A673 (cell line): ENCODE data around the gene TERC. TPM values are rescaled to one million over a fixed set of nuclear protein-coding genes. Genes with fewer than 3 reads are reported as not detected.

Source experiments
- BruUV-seq: library from RNA; stranded (reverse); fragments of 400-500 nt; replicated peaks from 2 replicates; lab custom pipeline; 2021; lab: Mats Ljungman, UMichigan
- CTCF ChIA-PET: fragments of 300-600 bp; sonication (Branson Sonifier 250); formaldehyde crosslinking; loops from one replicate; lab custom pipeline; 2022; ENCODE audit warnings: antibody characterized with exemption; lab: Charles Lee
- POLR2A ChIA-PET: fragments of 300-600 bp; sonication (Branson Sonifier 250); formaldehyde crosslinking; loops from one replicate; lab custom pipeline; 2022; ENCODE audit warnings: antibody characterized with exemption; ENCODE audit not compliant: low non-redundant PET; lab: Charles Lee
- DNase-seq: peaks from one replicate; pipeline ENCODE4 v3.0.0-alpha.2; 2015; ENCODE audit warnings: low spot score
- H3K27ac ChIP-seq: fragments of 200-600 bp; sonication (generic); 2 replicates; pipeline ENCODE4 v1.5.1; 2016; ENCODE audit warnings: mixed run types, low read depth, mild to moderate bottlenecking, mixed read lengths, antibody characterized with exemption, low read length; ENCODE audit not compliant: poor library complexity, severe bottlenecking
- H3K27me3 ChIP-seq: fragments of 200-600 bp; sonication (generic); replicated peaks from 2 replicates; pipeline ENCODE4 v1.6.1; 2017; ENCODE audit warnings: mixed run types, low read depth, mild to moderate bottlenecking, mixed read lengths, antibody characterized with exemption, low read length; ENCODE audit not compliant: insufficient read depth, poor library complexity
- H3K36me3 ChIP-seq: fragments of 200-600 bp; sonication (generic); 2 replicates; pipeline ENCODE4 v1.6.1; 2016; ENCODE audit warnings: mixed run types, mild to moderate bottlenecking, mixed read lengths, antibody characterized with exemption, low read length; ENCODE audit not compliant: insufficient read depth, poor library complexity, severe bottlenecking
- H3K4me1 ChIP-seq: fragments of 200-600 bp; sonication (generic); 2 replicates; pipeline ENCODE4 v1.6.1; 2017; ENCODE audit warnings: mixed run types, mild to moderate bottlenecking, mixed read lengths, antibody characterized with exemption, low read length; ENCODE audit not compliant: insufficient read depth, poor library complexity, severe bottlenecking
- H3K4me3 ChIP-seq: fragments of 200-600 bp; sonication (generic); 2 replicates; pipeline ENCODE4 v1.5.1; 2016; ENCODE audit warnings: low read depth, mixed run types, mild to moderate bottlenecking, mixed read lengths, low read length; ENCODE audit not compliant: poor library complexity, severe bottlenecking
- H3K9me3 ChIP-seq: fragments of 200-600 bp; sonication (generic); 2 replicates; pipeline ENCODE4 v1.6.1; 2016; ENCODE audit warnings: mixed run types, low read depth, mild to moderate bottlenecking, mixed read lengths, antibody characterized with exemption, low read length; ENCODE audit not compliant: poor library complexity, severe bottlenecking
- CTCF ChIP-seq: fragments of 300-800, 200-600 bp; sonication (generic); conservative IDR thresholded peaks from 2 replicates; pipeline ENCODE4 v1.5.1; 2017; ENCODE audit warnings: low read depth, mild to moderate bottlenecking, antibody characterized with exemption, low read length, moderate library complexity, mixed read lengths
- EZH2 ChIP-seq: fragments of 200-600 bp; sonication (generic); IDR thresholded peaks from 2 replicates; pipeline ENCODE4 v1.6.1; 2017; ENCODE audit warnings: borderline replicate concordance, low read depth, mild to moderate bottlenecking, mixed read lengths, antibody characterized with exemption, low read length; ENCODE audit not compliant: poor library complexity, severe bottlenecking
- intact Hi-C: fragments of 100-400 bp; cut with micrococcal nuclease; formaldehyde crosslinking; loops from one replicate; pipeline ENCODE4 v1.10.0; 2022; ENCODE audit not compliant: unreplicated experiment
- total RNA-seq: library from RNA; stranded (reverse); gene quantifications from 2 replicates; pipeline ENCODE4 v1.2.3, GENCODE V29; 2021

The TERC gene
- total RNA-seq, 1 experiment from 2014 or later = 5.8 TPM

DNA sequence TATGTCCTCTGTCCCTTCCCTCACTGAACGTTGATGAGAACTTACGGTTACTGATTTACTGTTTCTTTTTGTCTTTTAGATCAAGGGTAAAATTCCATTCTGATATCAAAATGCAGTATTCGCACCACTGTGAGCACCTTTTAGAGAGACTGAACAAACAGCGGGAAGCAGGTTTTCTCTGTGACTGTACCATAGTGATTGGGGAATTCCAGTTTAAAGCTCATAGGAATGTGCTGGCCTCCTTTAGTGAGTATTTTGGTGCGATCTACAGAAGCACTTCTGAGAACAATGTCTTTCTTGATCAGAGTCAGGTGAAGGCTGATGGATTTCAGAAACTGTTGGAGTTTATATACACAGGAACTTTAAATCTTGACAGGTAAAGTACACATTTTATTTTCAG lies 9.3 kb upstream of the TERC start:
- CTCF ChIA-PET = no interaction called here
- Histone ChIP-seq H3K27ac (peak overlapping the region; percentile 97), H3K36me3 (peaks cover 43% of the 10 kb centered on the region), H3K4me1 (peaks cover 18% of the 10 kb centered on the region), H3K27me3 (no peaks in the 10 kb centered on the region), H3K9me3 (no peaks in the 10 kb centered on the region), H3K4me3 (peak overlapping the region; percentile 76)
- POLR2A ChIA-PET = no interaction called here
- BruUV-seq = TSS peak; percentile 32
- no peak for DNase-seq
- TF ChIP-seq CTCF (no peak), EZH2 (no peak)
- intact Hi-C loops = no loop called here

- Histone ChIP-seq H3K36me3 (peaks cover 33% of the 10 kb centered on the region), H3K27ac (peak within 1 kb of the TSS; percentile 97), H3K27me3 (no peaks in the 10 kb centered on the region), H3K9me3 (no peaks in the 10 kb centered on the region), H3K4me3 (peak within 1 kb of the TSS; percentile 76), H3K4me1 (peaks cover 18% of the 10 kb centered on the region)
- CTCF ChIA-PET = no interaction called here
- no peak for TF ChIP-seq CTCF
- no peak for TF ChIP-seq EZH2
- TSS peak; percentile 95 for BruUV-seq
- POLR2A ChIA-PET = no interaction called here
- peak; percentile 95 for DNase-seq
- intact Hi-C loops = no loop called here
These were observed 8.3 kb upstream of the TERC start, which contains the start of gene MYNN for GRCh38 chr3:169772897-169773816. TSS of gene MYNN (plus strand) at chr3:169773396. CDS start at chr3:169774296, 900 bp downstream.

- Histone ChIP-seq H3K9me3 (no peaks in the 10 kb centered on the region), H3K4me1 (peaks cover 18% of the 10 kb centered on the region), H3K27ac (peak overlapping the region; percentile 97), H3K27me3 (no peaks in the 10 kb centered on the region), H3K36me3 (peaks cover 25% of the 10 kb centered on the region), H3K4me3 (peak overlapping the region; percentile 76)
- BruUV-seq = no TSS peak
- peak; percentile 84 for DNase-seq
- CTCF ChIA-PET = interaction anchor here (0.6 to 1.0 kb wide), 2 partner anchors 9 to 18 kb away, joined by 5 to 11 read pairs; no protein-coding TSS in a partner anchor
- POLR2A ChIA-PET = no interaction called here
- TF ChIP-seq CTCF (no peak), EZH2 (no peak)
- intact Hi-C loops = no loop called here
These were observed 7.5 kb upstream of the TERC start for GRCh38 chr3:169772305-169772896.
